ENCODE measurements around the gene PLXNA4.

Gene PLXNA4

GRCh38 chr7:132272763-132273371 lies 303.4 kb downstream of the PLXNA4 start:
- POLR2A ChIA-PET: no interaction called here
- TF ChIP-seq TCF7L2 (IDR thresholded peaks at IDR 0.05; ENCODE audit: borderline replicate concordance, low read depth, low read length) (no peak), ZBTB44 (tag by site-specific recombination; IDR thresholded peaks at IDR 0.05) (no peak), ZNF48 (tag by site-specific recombination; IDR thresholded peaks at IDR 0.05) (no peak), ZNF501 (tag by site-specific recombination; IDR thresholded peaks at IDR 0.05) (no peak), ZBTB8A (tag by site-specific recombination; IDR thresholded peaks at IDR 0.05) (no peak), HOXD13 (CRISPR knock-in tag; IDR thresholded peaks at IDR 0.05; ENCODE audit: borderline replicate concordance) (no peak), ZNF791 (tag by site-specific recombination; IDR thresholded peaks at IDR 0.05) (no peak), RBAK (tag by site-specific recombination; IDR thresholded peaks at IDR 0.05) (no peak), ZNF549 (tag by site-specific recombination; IDR thresholded peaks at IDR 0.05) (no peak), ZNF449 (tag by site-specific recombination; IDR thresholded peaks at IDR 0.05) (no peak), ZNF132 (tag by site-specific recombination; IDR thresholded peaks at IDR 0.05; ENCODE audit: borderline replicate concordance) (no peak), SALL2 (tag by site-specific recombination; IDR thresholded peaks at IDR 0.05; ENCODE audit: borderline replicate concordance) (no peak), MZF1 (tag by site-specific recombination; IDR thresholded peaks at IDR 0.05; ENCODE audit: borderline replicate concordance) (no peak), ZNF664 (tag by site-specific recombination; IDR thresholded peaks at IDR 0.05) (no peak), ZNF704 (tag by site-specific recombination; IDR thresholded peaks at IDR 0.05) (no peak)
- TF ChIP-seq, protein P1, sequence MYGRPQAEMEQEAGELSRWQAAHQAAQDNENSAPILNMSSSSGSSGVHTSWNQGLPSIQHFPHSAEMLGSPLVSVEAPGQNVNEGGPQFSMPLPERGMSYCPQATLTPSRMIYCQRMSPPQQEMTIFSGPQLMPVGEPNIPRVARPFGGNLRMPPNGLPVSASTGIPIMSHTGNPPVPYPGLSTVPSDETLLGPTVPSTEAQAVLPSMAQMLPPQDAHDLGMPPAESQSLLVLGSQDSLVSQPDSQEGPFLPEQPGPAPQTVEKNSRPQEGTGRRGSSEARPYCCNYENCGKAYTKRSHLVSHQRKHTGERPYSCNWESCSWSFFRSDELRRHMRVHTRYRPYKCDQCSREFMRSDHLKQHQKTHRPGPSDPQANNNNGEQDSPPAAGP (tag by site-specific recombination; IDR thresholded peaks at IDR 0.05): no peak
- TF ChIP-seq, protein P2, sequence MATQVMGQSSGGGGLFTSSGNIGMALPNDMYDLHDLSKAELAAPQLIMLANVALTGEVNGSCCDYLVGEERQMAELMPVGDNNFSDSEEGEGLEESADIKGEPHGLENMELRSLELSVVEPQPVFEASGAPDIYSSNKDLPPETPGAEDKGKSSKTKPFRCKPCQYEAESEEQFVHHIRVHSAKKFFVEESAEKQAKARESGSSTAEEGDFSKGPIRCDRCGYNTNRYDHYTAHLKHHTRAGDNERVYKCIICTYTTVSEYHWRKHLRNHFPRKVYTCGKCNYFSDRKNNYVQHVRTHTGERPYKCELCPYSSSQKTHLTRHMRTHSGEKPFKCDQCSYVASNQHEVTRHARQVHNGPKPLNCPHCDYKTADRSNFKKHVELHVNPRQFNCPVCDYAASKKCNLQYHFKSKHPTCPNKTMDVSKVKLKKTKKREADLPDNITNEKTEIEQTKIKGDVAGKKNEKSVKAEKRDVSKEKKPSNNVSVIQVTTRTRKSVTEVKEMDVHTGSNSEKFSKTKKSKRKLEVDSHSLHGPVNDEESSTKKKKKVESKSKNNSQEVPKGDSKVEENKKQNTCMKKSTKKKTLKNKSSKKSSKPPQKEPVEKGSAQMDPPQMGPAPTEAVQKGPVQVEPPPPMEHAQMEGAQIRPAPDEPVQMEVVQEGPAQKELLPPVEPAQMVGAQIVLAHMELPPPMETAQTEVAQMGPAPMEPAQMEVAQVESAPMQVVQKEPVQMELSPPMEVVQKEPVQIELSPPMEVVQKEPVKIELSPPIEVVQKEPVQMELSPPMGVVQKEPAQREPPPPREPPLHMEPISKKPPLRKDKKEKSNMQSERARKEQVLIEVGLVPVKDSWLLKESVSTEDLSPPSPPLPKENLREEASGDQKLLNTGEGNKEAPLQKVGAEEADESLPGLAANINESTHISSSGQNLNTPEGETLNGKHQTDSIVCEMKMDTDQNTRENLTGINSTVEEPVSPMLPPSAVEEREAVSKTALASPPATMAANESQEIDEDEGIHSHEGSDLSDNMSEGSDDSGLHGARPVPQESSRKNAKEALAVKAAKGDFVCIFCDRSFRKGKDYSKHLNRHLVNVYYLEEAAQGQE (tag by site-specific recombination; IDR thresholded peaks at IDR 0.05): no peak
- TF ChIP-seq, protein P3, sequence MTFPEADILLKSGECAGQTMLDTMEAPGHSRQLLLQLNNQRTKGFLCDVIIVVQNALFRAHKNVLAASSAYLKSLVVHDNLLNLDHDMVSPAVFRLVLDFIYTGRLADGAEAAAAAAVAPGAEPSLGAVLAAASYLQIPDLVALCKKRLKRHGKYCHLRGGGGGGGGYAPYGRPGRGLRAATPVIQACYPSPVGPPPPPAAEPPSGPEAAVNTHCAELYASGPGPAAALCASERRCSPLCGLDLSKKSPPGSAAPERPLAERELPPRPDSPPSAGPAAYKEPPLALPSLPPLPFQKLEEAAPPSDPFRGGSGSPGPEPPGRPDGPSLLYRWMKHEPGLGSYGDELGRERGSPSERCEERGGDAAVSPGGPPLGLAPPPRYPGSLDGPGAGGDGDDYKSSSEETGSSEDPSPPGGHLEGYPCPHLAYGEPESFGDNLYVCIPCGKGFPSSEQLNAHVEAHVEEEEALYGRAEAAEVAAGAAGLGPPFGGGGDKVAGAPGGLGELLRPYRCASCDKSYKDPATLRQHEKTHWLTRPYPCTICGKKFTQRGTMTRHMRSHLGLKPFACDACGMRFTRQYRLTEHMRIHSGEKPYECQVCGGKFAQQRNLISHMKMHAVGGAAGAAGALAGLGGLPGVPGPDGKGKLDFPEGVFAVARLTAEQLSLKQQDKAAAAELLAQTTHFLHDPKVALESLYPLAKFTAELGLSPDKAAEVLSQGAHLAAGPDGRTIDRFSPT (tag by site-specific recombination; IDR thresholded peaks at IDR 0.05): no peak

More at GRCh38 chr7:132272763-132273371, 303.4 kb downstream of the PLXNA4 start:
- CTCF ChIA-PET: interaction anchor here (0.6 to 0.8 kb wide), 3 partner anchors 41 to 586 kb away, joined by 3 read pairs; no protein-coding TSS in a partner anchor
- no peaks in the 10 kb centered on the region for H3K36me3 ChIP-seq (ENCODE audit: control insufficient read depth in 2 of 2, insufficient read depth in 1 of 2, low read length in 2 of 2)
- H3K27ac ChIP-seq (ENCODE audit: extremely low read depth, low read depth, low read length): no peak overlapping the region
- no peaks in the 10 kb centered on the region for H3K9me3 ChIP-seq (ENCODE audit: control insufficient read depth, insufficient read depth, low read depth, low read length)
- no peak overlapping the region for H3K4me3 ChIP-seq (ENCODE audit: low read depth, low read length)
- H3K4me1 ChIP-seq (ENCODE audit: control insufficient read depth, insufficient read depth, low read length): peaks cover 10% of the 10 kb centered on the region; the same call in 1 of the 2 replicates

All from HEK293 (cell line).